Activated T-helper 17 cell treated with anti-CD3 and anti-CD28 coated beads, Interleukin-2, amount 50 U/mL, for 72 hours (primary cell): ENCODE data around the gene AUTS2. TPM values are rescaled to one million over a fixed set of nuclear protein-coding genes. Genes with fewer than 3 reads are reported as not detected.
A peak's percentile ranks its signal among the peaks of the same experiment; 100 is the strongest.

Source experiments
- ATAC-seq: fragments of 150-1000 bp; cut with Tn5 transposase; replicated peaks from 2 replicates; pipeline ENCODE4 v1.10.0; 2021; ENCODE audit warnings: mild to moderate bottlenecking, moderate library complexity
- H3K27ac Mint-ChIP-seq: one replicate; pipeline ENCODE4 v1.8.0; 2022; ENCODE audit warnings: mixed read lengths
- H3K27me3 Mint-ChIP-seq: one replicate; pipeline ENCODE4 v1.8.0; 2022; ENCODE audit warnings: mixed read lengths
- H3K36me3 Mint-ChIP-seq: one replicate; pipeline ENCODE4 v1.8.0; 2022; ENCODE audit warnings: low read depth, mild to moderate bottlenecking, mixed read lengths
- H3K4me1 Mint-ChIP-seq: one replicate; pipeline ENCODE4 v1.8.0; 2022; ENCODE audit warnings: mixed read lengths
- H3K4me3 Mint-ChIP-seq: one replicate; pipeline ENCODE4 v1.8.0; 2022; ENCODE audit warnings: mild to moderate bottlenecking, mixed read lengths
- H3K9me3 Mint-ChIP-seq: one replicate; pipeline ENCODE4 v1.8.0; 2022; ENCODE audit warnings: mixed read lengths
- total RNA-seq, 2 donors: library from RNA; stranded (reverse); gene quantifications; one replicate each; pipeline ENCODE4 v1.2.3, GENCODE V29; 2022

Gene AUTS2
- total RNA-seq, 2 donors from 2014 or later: 20.1 to 39.9 TPM

GRCh38 chr7:70630440-70630817 is 1032.2 kb downstream of the AUTS2 start:
- H3K27ac Mint-ChIP-seq: no peak overlapping the region
- H3K4me3 Mint-ChIP-seq: no peak overlapping the region
- H3K36me3 Mint-ChIP-seq: no peaks in the 10 kb centered on the region
- peaks cover 3% of the 10 kb centered on the region for H3K27me3 Mint-ChIP-seq
- ATAC-seq: no peak
- no peaks in the 10 kb centered on the region for H3K4me1 Mint-ChIP-seq
- H3K9me3 Mint-ChIP-seq: no peaks in the 10 kb centered on the region

- H3K27ac Mint-ChIP-seq: no peak overlapping the region
- no peaks in the 10 kb centered on the region for H3K9me3 Mint-ChIP-seq
- no peaks in the 10 kb centered on the region for H3K36me3 Mint-ChIP-seq
- H3K4me3 Mint-ChIP-seq: no peak overlapping the region
- H3K4me1 Mint-ChIP-seq: no peaks in the 10 kb centered on the region
- H3K27me3 Mint-ChIP-seq: peaks cover 3% of the 10 kb centered on the region
- no peak for ATAC-seq
Measured at GRCh38 chr7:70630818-70631457, 1032.7 kb downstream of the AUTS2 start.

GRCh38 chr7:70631718-70632117 is 1033.4 kb downstream of the AUTS2 start:
- Mint-ChIP-seq H3K4me3 (no peak overlapping the region), H3K4me1 (no peaks in the 10 kb centered on the region), H3K27ac (no peak overlapping the region), H3K36me3 (no peaks in the 10 kb centered on the region), H3K9me3 (no peaks in the 10 kb centered on the region), H3K27me3 (peaks cover 3% of the 10 kb centered on the region)
- no peak for ATAC-seq

- H3K9me3 Mint-ChIP-seq: no peaks in the 10 kb centered on the region
- H3K36me3 Mint-ChIP-seq: no peaks in the 10 kb centered on the region
- peaks cover 3% of the 10 kb centered on the region for H3K27me3 Mint-ChIP-seq
- H3K27ac Mint-ChIP-seq: no peak overlapping the region
- no peak for ATAC-seq
- no peak overlapping the region for H3K4me3 Mint-ChIP-seq
- H3K4me1 Mint-ChIP-seq: no peaks in the 10 kb centered on the region
Measured at GRCh38 chr7:70632400-70632799, 1034.1 kb downstream of the AUTS2 start.

GRCh38 chr7:70634071-70634470 is 1035.8 kb downstream of the AUTS2 start:
- no peaks in the 10 kb centered on the region for H3K36me3 Mint-ChIP-seq
- no peak overlapping the region for H3K4me3 Mint-ChIP-seq
- peaks cover 3% of the 10 kb centered on the region for H3K27me3 Mint-ChIP-seq
- H3K4me1 Mint-ChIP-seq: no peaks in the 10 kb centered on the region
- H3K27ac Mint-ChIP-seq: no peak overlapping the region
- H3K9me3 Mint-ChIP-seq: no peaks in the 10 kb centered on the region
- ATAC-seq: no peak

GRCh38 chr7:70634610-70635068 is 1036.4 kb downstream of the AUTS2 start:
- no peaks in the 10 kb centered on the region for H3K4me1 Mint-ChIP-seq
- no peaks in the 10 kb centered on the region for H3K36me3 Mint-ChIP-seq
- no peaks in the 10 kb centered on the region for H3K9me3 Mint-ChIP-seq
- H3K27ac Mint-ChIP-seq: no peak overlapping the region
- ATAC-seq: peak; percentile 72
- no peak overlapping the region for H3K4me3 Mint-ChIP-seq
- H3K27me3 Mint-ChIP-seq: peaks cover 3% of the 10 kb centered on the region

GRCh38 chr7:70635633-70636032 is 1037.4 kb downstream of the AUTS2 start:
- Mint-ChIP-seq H3K9me3 (no peaks in the 10 kb centered on the region), H3K4me1 (no peaks in the 10 kb centered on the region), H3K36me3 (no peaks in the 10 kb centered on the region), H3K4me3 (no peak overlapping the region), H3K27me3 (peaks cover 3% of the 10 kb centered on the region), H3K27ac (no peak overlapping the region)
- no peak for ATAC-seq

GRCh38 chr7:70636169-70636568 is 1037.9 kb downstream of the AUTS2 start:
- Mint-ChIP-seq H3K27me3 (peaks cover 3% of the 10 kb centered on the region), H3K27ac (no peak overlapping the region), H3K9me3 (peaks cover 4% of the 10 kb centered on the region), H3K4me3 (no peak overlapping the region), H3K4me1 (no peaks in the 10 kb centered on the region), H3K36me3 (no peaks in the 10 kb centered on the region)
- no peak for ATAC-seq

- H3K4me3 Mint-ChIP-seq: no peak overlapping the region
- ATAC-seq: no peak
- no peak overlapping the region for H3K27ac Mint-ChIP-seq
- peaks cover under 1% of the 10 kb centered on the region for H3K27me3 Mint-ChIP-seq
- no peaks in the 10 kb centered on the region for H3K4me1 Mint-ChIP-seq
- H3K36me3 Mint-ChIP-seq: no peaks in the 10 kb centered on the region
- H3K9me3 Mint-ChIP-seq: peaks cover 9% of the 10 kb centered on the region
Measured at GRCh38 chr7:70637726-70638125, 1039.5 kb downstream of the AUTS2 start.

- Mint-ChIP-seq H3K4me3 (no peak overlapping the region), H3K27ac (no peak overlapping the region), H3K9me3 (peaks cover 9% of the 10 kb centered on the region), H3K27me3 (no peaks in the 10 kb centered on the region), H3K36me3 (no peaks in the 10 kb centered on the region), H3K4me1 (no peaks in the 10 kb centered on the region)
- ATAC-seq: no peak
Measured at GRCh38 chr7:70638158-70639107, 1040.2 kb downstream of the AUTS2 start.

- no peak overlapping the region for H3K27ac Mint-ChIP-seq
- no peaks in the 10 kb centered on the region for H3K4me1 Mint-ChIP-seq
- no peaks in the 10 kb centered on the region for H3K36me3 Mint-ChIP-seq
- peaks cover 9% of the 10 kb centered on the region for H3K9me3 Mint-ChIP-seq
- no peak for ATAC-seq
- H3K4me3 Mint-ChIP-seq: no peak overlapping the region
- H3K27me3 Mint-ChIP-seq: no peaks in the 10 kb centered on the region
Measured at GRCh38 chr7:70640266-70640833, 1042.1 kb downstream of the AUTS2 start.

- Mint-ChIP-seq H3K4me1 (no peaks in the 10 kb centered on the region), H3K9me3 (peaks cover 9% of the 10 kb centered on the region), H3K36me3 (no peaks in the 10 kb centered on the region), H3K27me3 (no peaks in the 10 kb centered on the region), H3K27ac (no peak overlapping the region), H3K4me3 (no peak overlapping the region)
- no peak for ATAC-seq
Measured at GRCh38 chr7:70641882-70642281, 1043.6 kb downstream of the AUTS2 start.

GRCh38 chr7:70645279-70645678 is 1047.0 kb downstream of the AUTS2 start:
- Mint-ChIP-seq H3K4me3 (no peak overlapping the region), H3K27ac (no peak overlapping the region), H3K4me1 (peaks cover 3% of the 10 kb centered on the region), H3K27me3 (no peaks in the 10 kb centered on the region), H3K36me3 (no peaks in the 10 kb centered on the region), H3K9me3 (peaks cover 9% of the 10 kb centered on the region)
- ATAC-seq: no peak

GRCh38 chr7:70645876-70646351 is 1047.6 kb downstream of the AUTS2 start:
- Mint-ChIP-seq H3K9me3 (peaks cover 7% of the 10 kb centered on the region), H3K4me3 (no peak overlapping the region), H3K27ac (no peak overlapping the region), H3K36me3 (no peaks in the 10 kb centered on the region), H3K27me3 (no peaks in the 10 kb centered on the region), H3K4me1 (peaks cover 3% of the 10 kb centered on the region)
- no peak for ATAC-seq
